ENCODE measurements around the gene SSBP4.

The SSBP4 gene

DNA sequence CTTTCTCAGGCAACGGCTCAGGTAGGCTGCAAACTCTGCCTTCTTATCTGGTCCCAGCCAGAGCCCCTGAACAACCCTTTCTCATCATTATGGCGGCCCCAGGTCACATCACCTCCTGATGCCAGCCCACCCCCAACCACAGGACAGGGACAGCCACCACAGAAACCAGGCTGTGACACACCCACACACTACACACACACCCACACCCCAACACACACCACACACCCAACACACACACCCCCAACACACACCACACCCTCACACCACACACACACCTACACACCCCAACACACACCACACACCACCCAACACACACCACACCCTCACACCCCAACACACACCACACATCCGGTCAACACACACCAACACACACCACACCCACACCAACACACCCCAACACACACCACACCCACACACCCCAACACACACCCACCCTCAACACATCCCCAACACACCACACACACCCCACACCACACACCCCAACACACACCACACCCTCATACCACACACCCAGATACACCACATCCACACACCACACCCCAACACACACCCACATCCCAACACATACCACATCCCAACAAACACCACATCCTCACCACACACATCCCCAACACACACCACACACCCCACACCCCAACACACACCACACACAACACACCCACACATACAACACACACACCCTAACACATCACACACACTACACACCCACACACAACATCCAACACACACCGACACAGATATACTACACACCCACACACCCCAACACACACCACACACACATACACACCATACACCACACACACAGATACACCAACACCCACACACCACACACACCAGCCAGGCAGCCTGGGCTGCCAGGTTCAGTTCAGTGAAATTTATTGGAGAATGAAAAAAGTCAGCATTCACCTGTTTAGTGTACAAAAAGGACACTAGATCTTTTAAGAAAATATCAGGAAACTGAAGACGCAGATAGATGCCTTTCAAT is 22.9 kb downstream of the SSBP4 start:
- in situ Hi-C loops (cut with MboI; ENCODE audit: low sequenced_read_pairs) = no loop called here

DNA sequence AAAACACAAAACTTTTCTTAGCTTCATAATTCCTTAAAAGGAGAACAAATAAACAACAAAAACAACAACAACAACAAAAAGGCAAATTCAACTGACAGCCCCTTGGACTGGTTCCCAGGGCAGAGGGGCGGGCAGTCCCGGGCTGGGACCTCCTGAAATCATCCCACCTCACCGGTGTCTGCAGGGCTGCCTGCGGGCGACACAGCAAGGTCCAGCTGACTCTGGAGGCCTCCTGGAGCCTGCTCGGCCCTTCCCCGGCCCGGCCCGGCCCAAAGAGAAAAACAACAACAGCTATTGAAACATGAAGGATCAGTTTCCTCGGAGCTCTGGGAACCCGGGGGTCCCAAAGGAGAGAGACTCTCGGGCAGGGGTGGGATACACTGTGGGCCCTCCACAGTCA is 23.7 kb downstream of the SSBP4 start:
- in situ Hi-C loops (cut with MboI; ENCODE audit: low sequenced_read_pairs) = no loop called here

DNA sequence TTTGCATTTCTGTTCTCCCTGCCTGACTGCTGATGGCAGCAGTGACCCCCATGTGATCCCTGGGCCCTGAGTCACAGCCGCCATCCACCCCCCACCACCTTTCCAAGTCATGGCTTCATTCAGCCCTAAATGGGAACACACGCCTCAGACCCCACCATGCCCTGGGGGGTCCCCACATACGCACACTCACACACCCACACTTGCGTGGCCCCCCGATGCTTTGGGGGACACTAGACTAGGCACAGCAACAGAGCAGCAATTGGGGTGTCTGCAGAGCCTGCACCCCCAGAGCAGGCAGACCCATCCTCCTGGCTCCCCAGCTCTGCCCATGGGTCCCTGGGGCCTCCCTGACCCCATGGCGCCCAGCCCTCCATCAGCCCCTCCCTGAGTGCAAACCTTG is 24.2 kb downstream of the SSBP4 start:
- in situ Hi-C loops (cut with MboI; ENCODE audit: low sequenced_read_pairs) = no loop called here

DNA sequence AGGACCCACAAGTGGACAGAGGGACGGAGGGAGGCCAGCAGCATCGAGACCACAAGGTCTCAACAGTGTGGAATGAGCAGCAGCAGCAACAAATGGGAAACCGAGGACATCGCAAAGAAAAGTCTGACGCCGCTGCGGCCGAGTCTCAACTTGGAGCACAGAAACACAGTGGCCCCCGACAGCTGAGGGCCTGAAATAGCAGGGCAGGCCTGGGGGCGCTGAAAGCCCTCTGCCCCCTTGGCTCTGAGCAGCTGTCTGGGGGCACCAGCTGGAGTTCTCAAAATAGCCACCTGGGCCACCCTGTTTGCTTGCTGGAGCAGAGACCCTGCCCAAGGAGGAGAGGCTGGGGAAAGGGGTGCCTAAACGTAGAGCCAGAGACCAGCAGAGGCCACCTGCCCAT is 24.6 kb downstream of the SSBP4 start:
- in situ Hi-C loops (cut with MboI; ENCODE audit: low sequenced_read_pairs) = no loop called here

DNA sequence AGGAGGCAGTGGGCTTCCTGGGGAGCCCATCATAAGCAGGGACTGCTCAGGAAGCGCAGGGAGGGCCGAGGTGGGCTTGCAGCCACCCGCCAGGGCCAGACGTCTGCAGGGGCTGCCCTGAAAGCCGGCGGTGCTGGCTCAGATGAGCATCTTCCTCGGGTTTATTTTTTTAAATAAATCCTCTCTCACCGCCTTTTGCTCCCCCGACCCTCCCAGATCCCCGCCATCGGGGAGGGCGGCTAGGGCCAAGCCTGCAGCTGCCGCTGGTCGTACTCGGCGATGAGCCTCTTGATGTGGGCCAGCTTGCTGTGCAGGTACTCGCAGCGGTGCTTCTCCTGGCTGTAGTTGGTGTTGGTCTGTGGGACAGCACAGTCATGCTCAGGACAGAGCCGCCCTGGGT is 25.3 kb downstream of the SSBP4 start:
- in situ Hi-C loops (cut with MboI; ENCODE audit: low sequenced_read_pairs) = no loop called here

DNA sequence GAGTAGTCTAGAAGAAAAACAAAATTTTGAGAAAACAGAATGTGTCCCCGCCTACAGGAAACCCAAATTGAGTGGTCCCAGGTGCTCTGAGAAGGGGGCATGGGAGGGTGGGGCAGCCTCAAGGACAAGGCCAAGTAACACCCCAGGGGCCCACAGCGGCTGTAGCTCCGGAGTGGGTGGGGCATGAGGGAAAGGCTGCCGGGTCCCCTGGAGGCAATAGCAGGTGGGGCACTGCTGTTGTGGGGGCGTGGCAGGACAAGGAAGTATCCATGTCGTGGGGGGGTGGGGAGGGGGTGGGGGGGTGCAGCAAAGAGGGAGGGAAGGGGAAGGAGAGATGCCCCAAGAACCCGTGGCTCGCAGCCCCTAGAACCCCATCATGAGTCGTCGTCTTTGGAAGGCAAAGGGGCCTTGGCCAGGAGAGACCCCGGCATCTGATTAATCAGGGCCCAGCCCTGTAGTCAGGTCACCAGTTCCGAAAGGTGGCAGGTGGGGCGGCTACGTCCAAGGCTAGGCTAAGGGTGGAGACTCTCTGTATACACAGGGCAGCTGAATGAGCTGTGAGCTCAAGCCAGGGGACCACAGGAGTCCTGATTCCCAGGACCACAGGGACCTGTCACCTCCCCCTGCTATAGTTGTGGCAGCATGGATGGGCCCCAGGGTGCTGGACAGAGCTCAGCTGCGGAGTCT is 26.2 kb downstream of the SSBP4 start:
- in situ Hi-C loops (cut with MboI; ENCODE audit: low sequenced_read_pairs) = no loop called here

DNA sequence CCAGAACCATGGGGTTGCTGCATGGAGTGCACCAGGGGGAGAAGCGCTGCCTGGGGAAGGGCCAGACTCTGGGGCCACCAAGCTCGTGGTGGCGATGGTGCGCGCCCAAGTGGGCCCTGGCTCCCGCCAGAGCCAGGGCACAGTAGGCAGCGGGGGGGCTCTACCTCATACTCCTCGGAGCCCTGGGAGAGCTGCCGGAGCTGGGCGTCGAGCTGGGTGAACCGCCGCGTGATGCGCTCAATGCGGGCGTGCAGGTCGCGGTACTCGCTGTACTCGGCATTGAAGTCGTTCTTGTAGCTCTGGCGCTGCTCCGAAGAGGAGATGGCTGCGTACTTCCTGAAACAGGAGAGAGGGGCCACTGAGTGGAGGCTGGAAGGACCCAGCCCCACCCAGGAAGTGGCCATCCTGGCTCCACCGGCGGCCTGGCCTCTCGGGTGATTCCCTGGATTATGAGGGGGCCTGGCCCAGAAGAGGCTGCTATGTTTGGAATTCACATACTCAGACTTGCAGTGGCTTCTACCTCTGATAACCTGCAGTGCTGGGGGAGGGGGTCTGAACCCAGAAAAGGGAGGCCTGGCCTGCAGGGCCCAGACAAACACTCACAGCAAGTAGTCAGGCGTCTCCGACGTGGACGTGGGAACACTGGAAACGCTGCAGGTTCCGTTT is 27.1 kb downstream of the SSBP4 start:
- in situ Hi-C loops (cut with MboI; ENCODE audit: low sequenced_read_pairs) = no loop called here

DNA sequence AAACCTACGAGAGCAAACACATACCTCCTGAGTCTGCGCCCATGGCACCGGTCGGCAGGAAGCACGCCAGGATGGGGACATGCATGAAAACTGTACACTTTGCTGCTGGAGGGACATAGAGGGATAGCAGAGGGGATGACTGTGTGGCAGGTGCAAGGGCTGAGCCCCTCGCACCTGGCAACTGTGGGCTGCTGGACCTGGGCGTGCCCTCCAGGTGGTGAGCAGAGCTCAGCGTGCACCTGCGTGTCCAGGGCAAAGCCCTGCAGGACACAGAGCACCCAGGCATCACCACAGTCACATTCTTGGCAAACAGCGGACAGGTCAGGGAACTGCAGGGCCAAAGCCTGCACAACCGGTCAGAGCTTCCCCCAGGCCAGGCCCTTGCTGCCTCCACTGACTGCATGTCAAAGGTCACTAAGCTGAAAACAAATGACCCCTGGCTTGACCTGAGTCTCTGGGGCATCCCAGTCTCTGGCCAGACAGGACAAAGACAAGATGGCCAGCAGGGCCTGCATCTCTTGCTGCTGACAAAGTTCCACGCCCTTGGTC is 27.7 kb downstream of the SSBP4 start:
- in situ Hi-C loops (cut with MboI; ENCODE audit: low sequenced_read_pairs) = no loop called here

DNA sequence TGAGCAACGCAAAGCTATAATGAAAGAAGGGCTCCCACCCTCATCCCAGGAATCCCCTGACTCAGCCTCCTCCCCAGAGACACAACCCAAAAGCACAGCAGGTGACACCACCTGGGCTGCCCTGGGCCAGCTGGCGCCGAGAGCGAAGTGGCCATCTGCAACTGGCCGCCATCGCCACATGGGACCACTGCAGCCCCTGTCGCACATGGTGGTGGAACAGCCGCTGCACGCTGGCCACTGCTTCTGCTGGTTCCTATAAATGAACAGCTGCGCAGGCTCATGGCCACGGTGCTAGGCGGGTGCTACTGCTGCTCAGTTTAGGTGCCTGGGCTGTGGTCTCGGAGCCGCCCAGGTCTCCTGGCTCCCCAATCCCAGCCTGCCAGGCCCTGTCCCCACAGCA is 30.4 kb downstream of the SSBP4 start:
- in situ Hi-C loops (cut with MboI; ENCODE audit: low sequenced_read_pairs) = no loop called here

DNA sequence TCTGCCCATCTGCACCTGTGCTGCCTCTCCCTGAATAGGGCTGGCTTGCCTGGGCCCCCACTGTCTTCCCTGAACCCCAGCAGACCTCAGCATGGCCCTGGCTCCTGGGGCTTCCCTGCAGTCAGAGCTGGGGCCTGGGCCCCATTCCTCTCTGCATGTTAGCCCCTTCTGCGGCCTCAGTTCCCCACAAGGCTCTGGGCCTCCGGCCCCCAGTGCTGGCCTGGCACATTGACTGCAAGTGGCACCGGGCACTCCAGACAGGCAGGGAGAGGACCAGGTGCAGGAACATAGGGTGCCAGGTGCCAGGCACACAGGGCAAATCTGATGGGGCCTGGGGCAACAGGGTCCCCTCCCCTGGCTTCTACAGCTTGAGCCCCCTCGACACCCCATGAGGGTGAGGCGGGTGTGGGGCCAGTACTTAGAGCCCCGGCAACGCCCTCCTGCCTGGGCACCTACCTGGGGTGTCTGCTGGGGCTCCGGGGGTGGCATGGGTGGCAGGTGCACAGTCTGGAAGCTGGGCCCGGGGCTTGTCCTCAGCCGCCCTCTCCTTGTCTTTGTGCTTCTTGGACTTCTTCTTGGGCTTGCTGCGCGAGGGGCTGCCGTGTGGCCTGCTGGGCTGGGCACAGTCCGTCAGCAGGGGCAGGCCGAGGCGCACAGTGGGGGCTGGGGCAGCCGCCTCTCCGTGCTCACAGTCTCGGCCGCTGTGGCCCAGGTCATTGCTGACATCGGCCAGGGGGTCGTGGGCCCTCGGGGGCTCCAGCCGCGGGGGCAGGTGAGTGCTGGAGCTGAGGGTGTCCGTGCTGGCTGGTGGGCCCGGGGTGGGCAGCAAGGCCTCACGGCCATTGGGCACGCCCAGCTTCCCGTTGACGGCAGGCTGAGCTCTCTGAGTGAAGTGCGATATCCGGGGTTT is 31.1 kb downstream of the SSBP4 start:
- in situ Hi-C loops (cut with MboI; ENCODE audit: low sequenced_read_pairs) = loop anchor here (10.0 kb wide), 1 partner anchor 405 kb away; no protein-coding TSS in a partner anchor

DNA sequence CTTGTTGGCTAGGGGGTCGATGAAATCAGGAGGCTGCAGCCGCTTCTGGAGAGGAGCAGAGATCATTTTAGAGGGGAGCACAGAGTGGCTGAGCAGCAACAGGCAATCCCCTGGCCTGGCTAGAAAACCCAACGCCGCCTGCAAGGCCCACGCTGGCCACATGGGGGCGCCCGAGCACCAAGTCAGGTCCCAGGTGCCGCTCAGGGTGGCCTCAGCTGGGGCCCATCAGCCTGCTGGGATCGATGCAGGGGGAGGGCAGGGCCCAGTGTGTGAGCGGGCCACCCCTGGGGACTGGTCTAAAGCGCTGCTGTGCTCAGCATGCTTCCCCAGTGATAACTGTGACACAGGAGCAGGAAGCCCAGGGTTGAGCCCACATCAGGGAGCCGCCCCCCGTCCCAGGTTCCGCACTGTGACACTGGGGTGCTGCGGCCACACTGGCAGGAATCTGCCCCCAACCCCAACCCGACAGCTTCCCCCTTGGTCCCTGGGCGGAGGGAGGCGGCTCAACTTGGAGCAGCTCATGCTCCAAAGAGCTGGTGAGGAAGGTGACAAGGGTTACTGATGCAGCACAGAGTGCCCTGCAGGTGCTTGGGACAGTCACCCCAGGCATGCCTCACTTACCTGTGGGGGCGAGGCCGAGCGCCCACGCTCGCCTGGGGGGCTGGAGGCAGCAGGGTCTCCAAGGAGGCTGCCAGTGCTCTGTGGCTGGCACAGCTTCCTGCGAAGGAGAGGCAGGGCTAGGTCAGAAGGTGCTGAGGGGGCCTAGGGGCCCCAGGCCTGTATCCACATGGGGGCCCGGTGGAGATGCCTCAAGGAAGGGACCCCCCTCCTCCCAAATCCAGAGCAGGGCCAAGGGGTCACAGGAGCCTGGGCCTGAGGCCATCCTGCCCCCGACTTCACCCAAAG is 32.0 kb downstream of the SSBP4 start:
- in situ Hi-C loops (cut with MboI; ENCODE audit: low sequenced_read_pairs) = loop anchor here (10.0 kb wide), 1 partner anchor 404 kb away; no protein-coding TSS in a partner anchor

DNA sequence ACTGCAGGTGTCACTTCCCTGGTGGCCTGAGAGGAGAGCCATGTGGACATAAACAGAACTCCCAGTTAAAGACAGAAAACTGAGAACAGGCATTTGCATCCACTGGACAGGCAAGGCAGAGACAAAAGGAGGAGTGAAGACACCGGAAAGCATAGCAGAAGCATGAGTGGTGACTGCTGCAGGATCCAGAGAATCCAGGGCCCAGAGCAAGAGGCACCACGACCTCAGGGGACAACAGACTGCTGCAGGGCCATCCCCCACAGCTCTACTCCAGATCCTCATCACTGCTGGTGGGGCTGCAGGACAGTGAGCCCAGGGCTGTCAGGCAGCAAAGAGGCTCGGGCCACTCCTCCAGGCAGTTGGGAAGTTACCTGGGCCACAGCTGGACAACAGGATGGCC is 33.2 kb downstream of the SSBP4 start:
- in situ Hi-C loops (cut with MboI; ENCODE audit: low sequenced_read_pairs) = loop anchor here (10.0 kb wide), 1 partner anchor 402 kb away; no protein-coding TSS in a partner anchor

DNA sequence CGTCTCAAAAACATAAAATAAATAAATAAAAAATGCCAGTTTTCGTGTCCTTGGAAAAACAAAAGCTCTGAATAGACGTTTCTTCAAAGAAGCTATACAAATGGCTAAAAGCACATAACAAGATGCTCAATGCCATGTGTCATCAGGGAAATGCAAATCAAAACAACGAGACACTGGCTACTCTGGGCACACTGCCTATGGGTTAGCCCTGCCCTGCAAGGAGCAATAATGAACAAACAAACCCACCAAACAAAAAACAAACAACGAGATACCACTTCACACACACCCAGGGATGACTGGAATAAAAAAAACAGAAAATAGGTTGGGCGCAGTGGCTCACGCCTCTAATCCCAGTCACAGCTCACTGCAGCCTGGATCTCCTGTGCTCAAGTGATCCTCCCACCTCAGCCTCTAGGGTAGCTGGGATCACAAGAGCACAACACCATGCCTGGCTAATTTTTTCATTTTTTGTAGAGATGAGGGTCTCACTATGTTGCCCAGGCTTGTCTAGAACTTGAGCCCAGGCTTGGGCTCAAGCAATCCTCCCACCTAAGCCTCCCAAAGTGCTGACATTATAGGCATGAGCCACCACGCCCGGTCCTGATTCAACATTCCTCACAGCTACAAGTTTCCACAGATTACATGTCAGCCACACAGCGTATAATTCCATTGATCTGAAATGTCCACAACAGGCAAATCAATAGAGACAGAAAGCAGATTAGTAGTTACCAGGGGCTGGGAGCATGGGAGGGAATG is 34.2 kb downstream of the SSBP4 start:
- in situ Hi-C loops (cut with MboI; ENCODE audit: low sequenced_read_pairs) = loop anchor here (10.0 kb wide), 1 partner anchor 401 kb away; no protein-coding TSS in a partner anchor

DNA sequence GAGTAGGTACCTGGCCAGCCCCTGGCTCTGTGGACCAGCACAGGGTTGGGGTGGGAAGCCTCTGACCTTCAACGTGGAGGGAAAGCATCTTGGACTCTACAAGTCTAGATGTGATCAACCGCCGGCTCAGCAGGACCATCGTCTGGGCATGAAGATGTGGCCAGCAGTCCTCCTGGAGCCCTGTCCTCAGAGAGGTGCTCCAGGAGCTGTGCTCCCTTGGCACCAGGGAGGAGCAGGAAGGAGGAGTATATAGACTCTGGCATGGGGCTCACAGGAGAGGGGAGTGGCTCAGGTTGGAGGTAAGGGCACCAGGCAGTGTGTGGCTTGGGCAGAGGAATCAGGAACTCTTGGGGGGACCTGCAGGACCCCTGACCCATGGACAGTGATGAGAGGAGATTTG is 37.1 kb downstream of the SSBP4 start:
- in situ Hi-C loops (cut with MboI; ENCODE audit: low sequenced_read_pairs) = loop anchor here (10.0 kb wide), 1 partner anchor 399 kb away; no protein-coding TSS in a partner anchor

DNA sequence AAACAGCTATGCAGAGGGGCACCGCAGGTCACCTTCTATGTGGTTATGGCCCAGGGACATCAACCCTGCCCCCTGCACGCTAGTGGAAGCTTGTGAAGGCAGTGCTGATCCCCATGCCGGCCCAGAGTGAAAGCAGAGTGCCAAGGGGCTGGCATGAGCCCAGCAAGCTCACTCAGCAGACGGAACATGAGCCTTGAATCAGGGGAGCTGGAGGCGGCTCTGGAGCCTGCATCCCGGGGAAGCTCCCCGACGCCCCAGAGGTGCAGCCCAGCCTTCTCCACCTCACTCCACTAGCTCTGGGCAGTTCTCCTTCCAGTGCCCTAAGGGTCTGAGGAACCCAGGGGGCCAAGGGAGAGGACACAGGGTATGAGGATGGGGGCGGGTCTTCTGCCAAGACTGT is 37.8 kb downstream of the SSBP4 start:
- in situ Hi-C loops (cut with MboI; ENCODE audit: low sequenced_read_pairs) = loop anchor here (10.0 kb wide), 1 partner anchor 398 kb away; no protein-coding TSS in a partner anchor

DNA sequence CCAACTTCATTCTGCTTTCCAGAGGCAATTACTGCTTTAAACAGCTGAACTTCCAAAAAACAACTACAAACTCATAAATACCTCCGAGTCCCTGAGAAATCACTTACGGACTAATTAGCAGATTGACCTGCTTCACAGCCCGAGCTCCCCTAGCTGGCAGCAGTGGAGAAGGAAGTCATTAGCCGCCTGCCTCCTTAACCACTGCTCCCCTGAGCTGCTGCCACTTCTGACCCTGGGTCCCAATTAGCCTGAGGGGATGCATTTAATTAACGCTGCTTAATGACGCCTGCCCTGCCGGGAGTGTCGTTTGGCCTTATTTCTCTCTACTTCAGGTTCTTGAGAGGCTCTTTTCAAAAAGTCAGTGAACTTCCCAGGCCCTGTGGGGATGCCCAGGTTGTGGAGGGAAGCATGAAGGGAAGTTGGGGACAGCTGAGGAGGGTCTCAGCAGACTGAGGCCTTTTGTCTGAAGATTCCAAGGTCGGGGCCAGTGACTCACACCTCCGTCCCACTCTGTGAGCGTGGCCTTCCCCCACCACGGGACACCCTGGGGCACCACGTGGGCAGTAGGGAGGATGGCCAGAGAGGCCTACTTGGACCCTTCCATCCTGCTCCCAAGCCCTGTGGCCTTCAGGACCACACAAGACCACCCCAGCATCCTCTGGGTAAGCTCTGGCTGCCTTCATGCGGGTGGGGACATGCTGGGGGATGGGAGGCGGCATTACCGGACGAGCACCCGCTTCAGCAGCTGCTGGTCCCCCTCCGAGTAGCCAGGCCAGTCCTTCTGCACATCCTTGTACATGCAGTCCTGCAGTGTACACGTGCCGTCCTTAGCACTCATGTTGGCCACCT is 38.5 kb downstream of the SSBP4 start:
- in situ Hi-C loops (cut with MboI; ENCODE audit: low sequenced_read_pairs) = loop anchor here (10.0 kb wide), 1 partner anchor 397 kb away; no protein-coding TSS in a partner anchor

DNA sequence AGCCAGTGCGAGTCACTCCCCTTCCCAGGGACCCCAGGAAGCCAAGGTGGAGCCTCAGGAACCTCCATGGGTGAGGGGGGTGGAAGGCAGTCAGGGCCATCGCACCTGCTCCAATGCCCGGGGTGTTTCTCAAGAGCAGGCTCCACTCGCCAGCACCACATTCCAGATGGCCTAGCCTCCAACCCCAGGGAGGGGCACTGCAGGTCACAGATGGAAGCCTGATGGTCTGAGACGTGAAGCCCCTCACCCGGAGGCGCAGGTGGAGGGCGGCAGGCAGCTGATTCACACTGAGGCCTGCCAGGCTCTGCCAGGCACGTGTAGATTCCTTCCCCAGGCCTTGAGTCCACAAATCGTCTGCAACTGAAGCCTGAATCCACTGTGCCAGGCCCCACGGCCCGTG is 41.7 kb downstream of the SSBP4 start:
- in situ Hi-C loops (cut with MboI; ENCODE audit: low sequenced_read_pairs) = no loop called here

Measured in HL-60/S4 treated with retinoic acid at 250 ng/mL for 4 days and 3 days (cell line).